Mucosa of stomach (tissue), 1 donor: ENCODE measurements around the gene SEMA4A.
"Not testable (repeated sequence)": the region's sequence is repeated elsewhere in the genome, so short reads cannot be mapped to it uniquely, and the experiment has no call there.

Experiments
- H3K27me3 ChIP-seq: one replicate; pipeline ENCODE4 v1.7.0; 2013; ENCODE audit warnings: mild to moderate bottlenecking, low read length; ENCODE audit not compliant: control insufficient read depth, insufficient read depth
- H3K36me3 ChIP-seq: one replicate; pipeline ENCODE4 v1.7.0; 2013; ENCODE audit warnings: low read length; ENCODE audit not compliant: control insufficient read depth, insufficient read depth
- H3K4me1 ChIP-seq: one replicate; pipeline ENCODE4 v1.7.0; 2013; ENCODE audit warnings: mild to moderate bottlenecking, low read length; ENCODE audit not compliant: control insufficient read depth, insufficient read depth
- H3K4me3 ChIP-seq: one replicate; pipeline ENCODE4 v1.7.0; 2013; ENCODE audit warnings: low read length
- H3K9ac ChIP-seq: one replicate; pipeline ENCODE4 v1.7.0; 2013; ENCODE audit warnings: mild to moderate bottlenecking, low read length, moderate library complexity
- H3K9me3 ChIP-seq: one replicate; pipeline ENCODE4 v1.7.0; 2013; ENCODE audit warnings: mild to moderate bottlenecking, low read length, moderate library complexity; ENCODE audit not compliant: control insufficient read depth
- donor health status: Pancreatic carcinoma.

The SEMA4A gene

GRCh38 chr1:156180471-156180870 lies 27.1 kb downstream of the SEMA4A start:
- no peaks in the 10 kb centered on the region for H3K36me3 ChIP-seq
- H3K9me3 ChIP-seq = no peaks in the 10 kb centered on the region
- no peaks in the 10 kb centered on the region for H3K4me1 ChIP-seq
- no peaks in the 10 kb centered on the region for H3K27me3 ChIP-seq
- no peak overlapping the region for H3K4me3 ChIP-seq
- no peak overlapping the region for H3K9ac ChIP-seq

- not testable (repeated sequence) for H3K36me3 ChIP-seq, H3K4me3 ChIP-seq, H3K9ac ChIP-seq, H3K27me3 ChIP-seq, H3K4me1 ChIP-seq, H3K9me3 ChIP-seq
These were observed 28.1 kb downstream of the SEMA4A start for GRCh38 chr1:156181391-156181924.

- not testable (repeated sequence) for H3K4me3 ChIP-seq, H3K9ac ChIP-seq, H3K9me3 ChIP-seq, H3K36me3 ChIP-seq, H3K27me3 ChIP-seq, H3K4me1 ChIP-seq
These were observed 28.8 kb downstream of the SEMA4A start for GRCh38 chr1:156182010-156182779.

- not testable (repeated sequence) for H3K4me1 ChIP-seq, H3K9ac ChIP-seq, H3K4me3 ChIP-seq, H3K27me3 ChIP-seq, H3K9me3 ChIP-seq, H3K36me3 ChIP-seq
These were observed 33.2 kb downstream of the SEMA4A start for GRCh38 chr1:156186347-156187177.

GRCh38 chr1:156190265-156190664 lies 36.9 kb downstream of the SEMA4A start:
- H3K4me3 ChIP-seq, H3K27me3 ChIP-seq, H3K4me1 ChIP-seq, H3K9me3 ChIP-seq, H3K9ac ChIP-seq, H3K36me3 ChIP-seq: not testable (repeated sequence)

GRCh38 chr1:156191292-156191964 lies 38.0 kb downstream of the SEMA4A start:
- H3K4me1 ChIP-seq = peaks cover 6% of the 10 kb centered on the region
- H3K9me3 ChIP-seq = no peaks in the 10 kb centered on the region
- no peak overlapping the region for H3K4me3 ChIP-seq

GRCh38 chr1:156193208-156193487 lies 39.8 kb downstream of the SEMA4A start:
- H3K4me1 ChIP-seq = peaks cover 6% of the 10 kb centered on the region
- H3K9me3 ChIP-seq = no peaks in the 10 kb centered on the region
- no peaks in the 10 kb centered on the region for H3K27me3 ChIP-seq

More at GRCh38 chr1:156191292-156191964, 38.0 kb downstream of the SEMA4A start:
- no peak overlapping the region for H3K9ac ChIP-seq
- H3K36me3 ChIP-seq = no peaks in the 10 kb centered on the region
- H3K27me3 ChIP-seq = no peaks in the 10 kb centered on the region

GRCh38 chr1:156193488-156194299 lies 40.3 kb downstream of the SEMA4A start, which contains the start of gene SLC25A44:
SLC25A44 (plus strand) TSS chr1:156194104; CDS start chr1:156199848, 5,744 bp downstream.
- no peaks in the 10 kb centered on the region for H3K9me3 ChIP-seq
- peak within 1 kb of the TSS; percentile 65 for H3K9ac ChIP-seq
- H3K4me3 ChIP-seq = peak within 1 kb of the TSS; percentile 95
- no peaks in the 10 kb centered on the region for H3K36me3 ChIP-seq
- H3K27me3 ChIP-seq = no peaks in the 10 kb centered on the region
- peaks cover 6% of the 10 kb centered on the region for H3K4me1 ChIP-seq

More at GRCh38 chr1:156193208-156193487, 39.8 kb downstream of the SEMA4A start:
- Histone ChIP-seq H3K4me3 (peak overlapping the region; percentile 95), H3K36me3 (no peaks in the 10 kb centered on the region), H3K9ac (peak overlapping the region; percentile 65)

GRCh38 chr1:156194300-156194652 lies 40.9 kb downstream of the SEMA4A start:
- H3K36me3 ChIP-seq = no peaks in the 10 kb centered on the region
- peak overlapping the region; percentile 95 for H3K4me3 ChIP-seq
- no peaks in the 10 kb centered on the region for H3K27me3 ChIP-seq
- H3K9ac ChIP-seq = peak overlapping the region; percentile 65
- H3K9me3 ChIP-seq = no peaks in the 10 kb centered on the region
- H3K4me1 ChIP-seq = peaks cover 6% of the 10 kb centered on the region

GRCh38 chr1:156195853-156196252 lies 42.5 kb downstream of the SEMA4A start:
- no peaks in the 10 kb centered on the region for H3K36me3 ChIP-seq
- H3K4me3 ChIP-seq = no peak overlapping the region
- H3K9me3 ChIP-seq = no peaks in the 10 kb centered on the region
- no peaks in the 10 kb centered on the region for H3K27me3 ChIP-seq
- peaks cover 6% of the 10 kb centered on the region for H3K4me1 ChIP-seq
- H3K9ac ChIP-seq = no peak overlapping the region

GRCh38 chr1:156196445-156196844 lies 43.1 kb downstream of the SEMA4A start:
- Histone ChIP-seq H3K27me3 (no peaks in the 10 kb centered on the region), H3K4me3 (no peak overlapping the region), H3K9me3 (no peaks in the 10 kb centered on the region), H3K9ac (no peak overlapping the region), H3K4me1 (peaks cover 6% of the 10 kb centered on the region), H3K36me3 (no peaks in the 10 kb centered on the region)
